ENCODE measurements around the gene CCSER1.

Gene CCSER1

GRCh38 chr4:91359041-91360031 lies 1232.1 kb downstream of the CCSER1 start:
- H3F3A ChIP-seq (ENCODE audit: insufficient read depth, low read length), result no peaks in the 10 kb centered on the region
- no peaks in the 10 kb centered on the region for H3K36me3 ChIP-seq (ENCODE audit: insufficient read depth, low read length)
- H3K9ac ChIP-seq (ENCODE audit: low read length), result no peak overlapping the region
- H3K4me2 ChIP-seq (ENCODE audit: low read length), result no peak overlapping the region
- H3K27me3 ChIP-seq (ENCODE audit: insufficient read depth, low read length), result no peaks in the 10 kb centered on the region
- no peak overlapping the region for H2AFZ ChIP-seq (ENCODE audit: low read length)
- no peak for TF ChIP-seq EZH2 (IDR thresholded peaks at IDR 0.05; ENCODE audit: borderline replicate concordance, low read length)
- TF ChIP-seq, protein P1, sequence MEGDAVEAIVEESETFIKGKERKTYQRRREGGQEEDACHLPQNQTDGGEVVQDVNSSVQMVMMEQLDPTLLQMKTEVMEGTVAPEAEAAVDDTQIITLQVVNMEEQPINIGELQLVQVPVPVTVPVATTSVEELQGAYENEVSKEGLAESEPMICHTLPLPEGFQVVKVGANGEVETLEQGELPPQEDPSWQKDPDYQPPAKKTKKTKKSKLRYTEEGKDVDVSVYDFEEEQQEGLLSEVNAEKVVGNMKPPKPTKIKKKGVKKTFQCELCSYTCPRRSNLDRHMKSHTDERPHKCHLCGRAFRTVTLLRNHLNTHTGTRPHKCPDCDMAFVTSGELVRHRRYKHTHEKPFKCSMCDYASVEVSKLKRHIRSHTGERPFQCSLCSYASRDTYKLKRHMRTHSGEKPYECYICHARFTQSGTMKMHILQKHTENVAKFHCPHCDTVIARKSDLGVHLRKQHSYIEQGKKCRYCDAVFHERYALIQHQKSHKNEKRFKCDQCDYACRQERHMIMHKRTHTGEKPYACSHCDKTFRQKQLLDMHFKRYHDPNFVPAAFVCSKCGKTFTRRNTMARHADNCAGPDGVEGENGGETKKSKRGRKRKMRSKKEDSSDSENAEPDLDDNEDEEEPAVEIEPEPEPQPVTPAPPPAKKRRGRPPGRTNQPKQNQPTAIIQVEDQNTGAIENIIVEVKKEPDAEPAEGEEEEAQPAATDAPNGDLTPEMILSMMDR (IDR thresholded peaks at IDR 0.05; ENCODE audit: low read length), result no peak
- no peak overlapping the region for H3K27ac ChIP-seq (ENCODE audit: low read depth, low read length, poor library complexity, severe bottlenecking)
- H3K9me3 ChIP-seq (ENCODE audit: low read length), result no peaks in the 10 kb centered on the region
- no peak overlapping the region for H3K4me3 ChIP-seq (ENCODE audit: low read depth, low read length, poor library complexity, severe bottlenecking)
- no peaks in the 10 kb centered on the region for H3K79me2 ChIP-seq (ENCODE audit: insufficient read depth, low read length)
- H3K4me1 ChIP-seq (ENCODE audit: insufficient read depth, low read length, severe bottlenecking), result no peaks in the 10 kb centered on the region
- no peaks in the 10 kb centered on the region for H4K20me1 ChIP-seq (ENCODE audit: insufficient read depth, low read length)
- no peaks in the 10 kb centered on the region for H3K9me2 ChIP-seq (ENCODE audit: low read depth, low read length)

DNA sequence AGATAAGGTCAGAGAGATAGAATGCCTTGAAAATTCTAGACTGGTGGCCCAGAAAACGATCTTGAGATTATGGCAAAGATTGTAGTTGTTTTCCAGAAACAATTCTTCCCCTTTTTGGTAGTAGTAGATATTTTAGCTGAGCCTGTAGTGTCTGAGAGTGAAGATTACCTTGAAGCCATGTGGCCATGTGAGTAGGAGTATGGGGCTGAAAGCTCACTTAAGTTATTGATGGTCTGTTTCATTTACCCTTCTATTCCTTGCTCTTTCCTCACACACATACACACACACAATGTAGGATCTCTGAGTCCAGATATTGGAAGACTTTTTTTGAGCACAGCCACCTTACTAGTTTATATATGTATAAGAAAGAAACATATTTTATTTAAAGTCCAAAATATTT lies 1234.9 kb downstream of the CCSER1 start:
- H3F3A ChIP-seq (ENCODE audit: insufficient read depth, low read length), result no peaks in the 10 kb centered on the region
- no peak overlapping the region for H3K9ac ChIP-seq (ENCODE audit: low read length)
- H3K36me3 ChIP-seq (ENCODE audit: insufficient read depth, low read length), result no peaks in the 10 kb centered on the region
- TF ChIP-seq, protein P1 (IDR thresholded peaks at IDR 0.05; ENCODE audit: low read length), result no peak
- no peak for TF ChIP-seq EZH2 (IDR thresholded peaks at IDR 0.05; ENCODE audit: borderline replicate concordance, low read length)
- H3K9me3 ChIP-seq (ENCODE audit: low read length), result no peaks in the 10 kb centered on the region
- no peak overlapping the region for H3K27ac ChIP-seq (ENCODE audit: low read depth, low read length, poor library complexity, severe bottlenecking)
- H4K20me1 ChIP-seq (ENCODE audit: insufficient read depth, low read length), result no peaks in the 10 kb centered on the region
- no peaks in the 10 kb centered on the region for H3K9me2 ChIP-seq (ENCODE audit: low read depth, low read length)
- no peaks in the 10 kb centered on the region for H3K79me2 ChIP-seq (ENCODE audit: insufficient read depth, low read length)
- H3K4me1 ChIP-seq (ENCODE audit: insufficient read depth, low read length, severe bottlenecking), result no peaks in the 10 kb centered on the region
- H3K4me2 ChIP-seq (ENCODE audit: low read length), result no peak overlapping the region
- no peak overlapping the region for H3K4me3 ChIP-seq (ENCODE audit: low read depth, low read length, poor library complexity, severe bottlenecking)
- no peak overlapping the region for H2AFZ ChIP-seq (ENCODE audit: low read length)
- no peaks in the 10 kb centered on the region for H3K27me3 ChIP-seq (ENCODE audit: insufficient read depth, low read length)

DNA sequence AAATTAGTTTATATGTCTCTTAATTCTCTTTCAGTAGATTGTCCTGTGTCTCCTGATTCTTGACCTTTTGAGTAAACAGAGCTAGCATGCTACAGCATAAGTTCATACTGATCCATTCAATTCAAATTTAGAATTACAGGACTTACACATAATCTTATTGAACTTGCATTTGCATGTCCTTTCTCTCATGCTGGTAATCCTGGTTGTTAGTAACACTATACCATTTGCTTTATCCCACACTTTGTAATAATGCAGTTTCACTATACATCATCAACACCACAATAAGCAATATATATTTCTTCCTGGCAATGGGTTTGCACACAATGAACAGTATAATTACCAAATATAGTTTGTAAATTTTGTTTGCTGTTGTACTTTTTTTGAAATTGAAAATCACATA lies 1239.4 kb downstream of the CCSER1 start:
- Histone ChIP-seq H3K79me2 (ENCODE audit: insufficient read depth, low read length) (no peaks in the 10 kb centered on the region), H3K9me3 (ENCODE audit: low read length) (no peaks in the 10 kb centered on the region), H3K4me3 (ENCODE audit: low read depth, low read length, poor library complexity, severe bottlenecking) (no peak overlapping the region), H3K4me2 (ENCODE audit: low read length) (no peak overlapping the region), H4K20me1 (ENCODE audit: insufficient read depth, low read length) (no peaks in the 10 kb centered on the region), H3F3A (ENCODE audit: insufficient read depth, low read length) (no peaks in the 10 kb centered on the region), H3K9ac (ENCODE audit: low read length) (no peak overlapping the region), H3K27ac (ENCODE audit: low read depth, low read length, poor library complexity, severe bottlenecking) (no peak overlapping the region), H3K36me3 (ENCODE audit: insufficient read depth, low read length) (no peaks in the 10 kb centered on the region), H3K27me3 (ENCODE audit: insufficient read depth, low read length) (no peaks in the 10 kb centered on the region), H3K4me1 (ENCODE audit: insufficient read depth, low read length, severe bottlenecking) (no peaks in the 10 kb centered on the region), H2AFZ (ENCODE audit: low read length) (no peak overlapping the region), H3K9me2 (ENCODE audit: low read depth, low read length) (no peaks in the 10 kb centered on the region)
- TF ChIP-seq EZH2 (IDR thresholded peaks at IDR 0.05; ENCODE audit: borderline replicate concordance, low read length), result no peak

Measured in OCI-LY1 (cell line).